GM12878 (cell line): ENCODE results near the gene SBNO1. TPM values are rescaled to one million over a fixed set of nuclear protein-coding genes. Genes with fewer than 3 reads are reported as not detected.

Source experiments
- ATAC-seq: fragments of 200-7000 bp; cut with Tn5 transposase; 3 replicates; pipeline ENCODE4 v1.9.1; 2020; ENCODE audit warnings: mild to moderate bottlenecking, moderate library complexity
- BruUV-seq: library from RNA; stranded (reverse); fragments of 400-500 nt; replicated peaks from 2 replicates; lab custom pipeline; 2021; lab: Mats Ljungman, UMichigan
- CTCF ChIA-PET: fragments of 300-600 bp; sonication (Branson Sonifier 250); formaldehyde crosslinking; extraction: SDS; loops from one replicate; lab custom pipeline; 2021; ENCODE audit warnings: inconsistent platforms; lab: Yijun Ruan, JAX
- POLR2A ChIA-PET: fragments of 350-600 bp; formaldehyde crosslinking; extraction: SDS; loops from one replicate; lab custom pipeline; 2021; ENCODE audit warnings: inconsistent platforms; lab: Charles Lee
- RAD21 ChIA-PET: fragments of 300-600 bp; sonication (Branson Sonifier 250); formaldehyde crosslinking; loops from one replicate; lab custom pipeline; 2023; ENCODE audit warnings: antibody characterized with exemption; ENCODE audit not compliant: unreplicated experiment; lab: Charles Lee
- SMC1A ChIA-PET: fragments of 300-600 bp; sonication (Branson Sonifier 250); formaldehyde crosslinking; loops from one replicate; lab custom pipeline; 2023; ENCODE audit not compliant: unreplicated experiment, uncharacterized antibody; lab: Charles Lee
- DNase-seq: peaks from one replicate; pipeline ENCODE4 v3.0.0-alpha.2; 2011; ENCODE audit warnings: low read depth, low spot score
- FAIRE-seq: peaks from 3 replicates; lab custom pipeline; 2011; peaks lifted over from hg19 to GRCh38; lab: Jason Lieb, UNC
- H2AFZ ChIP-seq: 2 replicates; pipeline ENCODE4 v1.6.0; 2011; ENCODE audit warnings: low read depth, low read length, control low read depth; ENCODE audit not compliant: control insufficient read depth
- H3K27ac ChIP-seq: 2 replicates; pipeline ENCODE4 v1.5.1; 2011; ENCODE audit warnings: control low read depth; ENCODE audit not compliant: control insufficient read depth, insufficient read depth
- H3K27me3 ChIP-seq, 2 experiments: replicated peaks in 1 of 2; 2 replicates each; pipeline versions ENCODE4 v1.6.0 to v1.6.1; 2011; ENCODE audit warnings: low read length in 1 of 2; ENCODE audit not compliant: control insufficient read depth in 2 of 2, insufficient read depth in 2 of 2
- H3K36me3 ChIP-seq, 2 experiments: 2 replicates each; pipeline ENCODE4 v1.5.1; 2011; ENCODE audit warnings: low read length in 1 of 2; ENCODE audit not compliant: control insufficient read depth in 2 of 2, insufficient read depth in 2 of 2
- H3K4me1 ChIP-seq: 2 replicates; pipeline ENCODE4 v1.6.1; 2011; ENCODE audit warnings: mild to moderate bottlenecking, low read length, moderate library complexity, mixed read lengths; ENCODE audit not compliant: control insufficient read depth, insufficient read depth
- H3K4me2 ChIP-seq: 2 replicates; pipeline ENCODE4 v1.6.0; 2011; ENCODE audit warnings: control low read depth; ENCODE audit not compliant: control insufficient read depth, insufficient read depth
- H3K4me3 ChIP-seq: fragments of 200-600 bp; sonication (generic); 2 replicates; pipeline ENCODE4 v1.5.1; 2016
- H3K79me2 ChIP-seq: 2 replicates; pipeline ENCODE4 v1.6.0; 2011; ENCODE audit warnings: low read length; ENCODE audit not compliant: control insufficient read depth, insufficient read depth
- H3K9ac ChIP-seq: 2 replicates; pipeline ENCODE4 v1.8.0; 2011; ENCODE audit warnings: low read length, control low read depth, mixed read lengths; ENCODE audit not compliant: control insufficient read depth, insufficient read depth
- H3K9me3 ChIP-seq: replicated peaks from 3 replicates; pipeline ENCODE4 v1.5.1; 2011; ENCODE audit warnings: mild to moderate bottlenecking, low read length; ENCODE audit not compliant: control insufficient read depth, insufficient read depth
- H4K20me1 ChIP-seq: 2 replicates; pipeline ENCODE4 v1.6.0; 2011; ENCODE audit not compliant: control insufficient read depth, insufficient read depth
- CBX3 ChIP-seq: fragments of 200-600 bp; sonication (generic); IDR thresholded peaks from 2 replicates; pipeline ENCODE4 v1.6.1; 2016; ENCODE audit warnings: low read depth, borderline replicate concordance
- CHD2 ChIP-seq: IDR thresholded peaks from 2 replicates; pipeline ENCODE4 v1.6.1; 2011; ENCODE audit warnings: low read depth, low read length, improper control_type of control experiment, borderline replicate concordance
- ELK1 ChIP-seq: IDR thresholded peaks from 2 replicates; pipeline ENCODE4 v1.6.1; 2012; ENCODE audit warnings: low read depth, low read length, improper control_type of control experiment
- EZH2 ChIP-seq: IDR thresholded peaks from 2 replicates; pipeline ENCODE4 v1.6.1; 2012; ENCODE audit warnings: low read depth, mild to moderate bottlenecking, control low read depth, inconsistent platforms, low read length, borderline replicate concordance; ENCODE audit not compliant: control insufficient read depth
- GABPA ChIP-seq: IDR thresholded peaks from 2 replicates; pipeline ENCODE4 v1.6.1; 2014; ENCODE audit warnings: antibody characterized with exemption, low read depth, mild to moderate bottlenecking, inconsistent platforms
- HCFC1 ChIP-seq: fragments of 150-350 bp; IDR thresholded peaks from 2 replicates; pipeline ENCODE4 v1.6.1; 2014; ENCODE audit warnings: low read length
- HDAC6 ChIP-seq: fragments of 200-600 bp; sonication (generic); IDR thresholded peaks from one replicate; pipeline ENCODE4 v1.8.0; 2017; ENCODE audit warnings: antibody characterized with exemption; ENCODE audit not compliant: unreplicated experiment
- IRF4 ChIP-seq: IDR thresholded peaks from 2 replicates; pipeline ENCODE4 v1.6.1; 2011; ENCODE audit warnings: low read depth, low read length
- MAX ChIP-seq: IDR thresholded peaks from 2 replicates; pipeline ENCODE4 v1.6.1; 2012; ENCODE audit warnings: low read depth, low read length, improper control_type of control experiment
- NR2F1 ChIP-seq: fragments of 450-650 bp; conservative IDR thresholded peaks from 2 replicates; pipeline ENCODE4 v1.6.1; 2017; ENCODE audit warnings: mild to moderate bottlenecking
- PML ChIP-seq: IDR thresholded peaks from 2 replicates; pipeline ENCODE4 v1.6.1; 2012; ENCODE audit warnings: low read length, inconsistent platforms
- RELA ChIP-seq: fragments of 450-650 bp; IDR thresholded peaks from 2 replicates; pipeline ENCODE4 v1.8.0; 2014; ENCODE audit warnings: borderline replicate concordance; ENCODE audit not compliant: partially characterized antibody
- SMAD1 ChIP-seq: fragments of 450-650 bp; IDR thresholded peaks from 2 replicates; pipeline ENCODE4 v1.6.1; 2018; ENCODE audit warnings: mild to moderate bottlenecking, low read depth; ENCODE audit not compliant: partially characterized antibody
- SRF ChIP-seq, 2 experiments: IDR thresholded peaks; 2 replicates each; pipeline ENCODE4 v1.6.1; 2011; ENCODE audit warnings: low read depth in 2 of 2, low read length in 2 of 2, mild to moderate bottlenecking in 1 of 2, moderate library complexity in 1 of 2
- ZBTB40 ChIP-seq: fragments of 450-650 bp; IDR thresholded peaks from 2 replicates; pipeline ENCODE4 v1.6.1; 2016; ENCODE audit warnings: mild to moderate bottlenecking, moderate library complexity, borderline replicate concordance
- WGBS: methylation state at CpG from one replicate; pipeline ENCODE4 v1.1.6; 2016; ENCODE audit warnings: low lambda C conversion rate; ENCODE audit not compliant: insufficient replicate concordance, insufficient coverage; ENCODE audit errors: missing lambda C conversion rate; 5-methylcytosine and 5-hydroxymethylcytosine counted together
- in situ Hi-C: fragments of 300-500 bp; cut with MboI; formaldehyde crosslinking; loops from 9 replicates; pipeline ENCODE4 v1.14.3; 2018; ENCODE audit warnings: mixed read lengths
- intact Hi-C: fragments of 100-400 bp; cut with micrococcal nuclease; formaldehyde crosslinking; loops from one replicate; pipeline ENCODE4 v1.14.2; 2022; ENCODE audit not compliant: unreplicated experiment
- polyA plus RNA-seq, 11 experiments: library from polyadenylated mRNA; depleted of rRNA in 4 of 11; unstranded in 6 of 11; stranded (reverse) in 5 of 11; fragments of >200 nt; fragmentation: Nextera tagmentation in 4 of 11; fragmentation: Illumina TruSeq in 1 of 11; extraction: Ambion mirVana in 4 of 11; extraction: Trizol in 1 of 11; gene quantifications; 1 replicate in 1 of 11; 2 replicates in 10 of 11; pipeline versions ENCODE4 v1.2.1 to v1.2.3, GENCODE V29; 2011 to 2016; ENCODE audit warnings: inconsistent platforms in 2 of 11, missing spikeins in 2 of 11, low read depth in 1 of 11
- total RNA-seq, 4 experiments: library from RNA; depleted of rRNA in 3 of 4; stranded (reverse); fragments of >200 nt in 3 of 4; fragmentation: Illumina TruSeq in 1 of 4; extraction: Trizol in 1 of 4; gene quantifications; 2 replicates each; pipeline versions ENCODE4 v1.2.1 to v1.2.3, GENCODE V29; 2013 to 2021

Gene SBNO1
- total and polyA plus RNA-seq, 10 of the 15 experiments (the other 5 are each of a cell fraction or from before 2014, with no cell fraction given) = 7.5 to 39.7 (median 20.9) TPM

- RAD21 ChIA-PET = no interaction called here
- SMC1A ChIA-PET = interaction anchor here (0.6 kb wide), 1 partner anchor 327 kb away, joined by 3 read pairs; no protein-coding TSS in a partner anchor
- no peak overlapping the region for H3K27ac ChIP-seq
- no TSS peak for BruUV-seq
- no peak overlapping the region for H3K9ac ChIP-seq
- WGBS = over 99% methylated on average over 11 of the region's 12 CpGs
- in situ Hi-C loops (no loop called here), intact Hi-C loops (no loop called here)
- POLR2A ChIA-PET = no interaction called here
- H3K4me2 ChIP-seq = no peak overlapping the region
- H3K4me3 ChIP-seq = no peak overlapping the region
- CTCF ChIA-PET = no interaction called here
- peaks cover 6 to 36% of the 10 kb centered on the region in 2 experiments for H3K36me3 ChIP-seq
- no peak for FAIRE-seq
- H3K4me1 ChIP-seq = no peaks in the 10 kb centered on the region
- no peaks in the 10 kb centered on the region for H3K27me3 ChIP-seq
- ATAC-seq = no peak
- peaks cover 16% of the 10 kb centered on the region for H3K79me2 ChIP-seq
- H4K20me1 ChIP-seq = no peaks in the 10 kb centered on the region
- TF ChIP-seq MAX = no peak
- no peak for TF ChIP-seq NR2F1
- TF ChIP-seq HCFC1 = no peak
- TF ChIP-seq RELA = no peak
- no peak for TF ChIP-seq IRF4
- no peak for TF ChIP-seq SRF (IDR thresholded peaks at IDR 0.05; ENCODE audit: low read depth in 2 of 2, low read length in 2 of 2)
- TF ChIP-seq ELK1 = no peak
- no peak for TF ChIP-seq CBX3
- TF ChIP-seq GABPA = no peak
- TF ChIP-seq ZBTB40 = no peak
- TF ChIP-seq PML = no peak
- no peak for TF ChIP-seq EZH2
- no peak for TF ChIP-seq HDAC6
- no peak for TF ChIP-seq CHD2
- TF ChIP-seq SMAD1 = no peak
- H2AFZ ChIP-seq = no peak overlapping the region
- DNase-seq = no peak
- H3K9me3 ChIP-seq = no peaks in the 10 kb centered on the region
Observed at GRCh38 chr12:123346946-123347345, 17.7 kb downstream of the SBNO1 start.
